ENCODE results near the gene RBMS1. TPM values are rescaled to one million over a fixed set of nuclear protein-coding genes. Genes with fewer than 3 reads are reported as not detected.

Gene RBMS1
- total RNA-seq = 43.7 and 60.6 TPM in 2 replicates

GRCh38 chr2:160493227-160494028 lies at the start of gene RBMS1:
TSS of gene RBMS1 (minus strand) at chr2:160493807. CDS start at chr2:160493363, 444 bp downstream.

